ENCODE data around the gene POF1B. TPM values are rescaled to one million over a fixed set of nuclear protein-coding genes. Genes with fewer than 3 reads are reported as not detected.

Gene POF1B, protein sequence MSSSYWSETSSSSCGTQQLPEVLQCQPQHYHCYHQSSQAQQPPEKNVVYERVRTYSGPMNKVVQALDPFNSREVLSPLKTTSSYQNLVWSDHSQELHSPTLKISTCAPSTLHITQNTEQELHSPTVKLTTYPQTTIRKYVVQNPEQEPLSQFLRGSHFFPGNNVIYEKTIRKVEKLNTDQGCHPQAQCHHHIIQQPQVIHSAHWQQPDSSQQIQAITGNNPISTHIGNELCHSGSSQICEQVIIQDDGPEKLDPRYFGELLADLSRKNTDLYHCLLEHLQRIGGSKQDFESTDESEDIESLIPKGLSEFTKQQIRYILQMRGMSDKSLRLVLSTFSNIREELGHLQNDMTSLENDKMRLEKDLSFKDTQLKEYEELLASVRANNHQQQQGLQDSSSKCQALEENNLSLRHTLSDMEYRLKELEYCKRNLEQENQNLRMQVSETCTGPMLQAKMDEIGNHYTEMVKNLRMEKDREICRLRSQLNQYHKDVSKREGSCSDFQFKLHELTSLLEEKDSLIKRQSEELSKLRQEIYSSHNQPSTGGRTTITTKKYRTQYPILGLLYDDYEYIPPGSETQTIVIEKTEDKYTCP
- not detected in 2 replicates for total RNA-seq (2012; rRNA removed)

DNA sequence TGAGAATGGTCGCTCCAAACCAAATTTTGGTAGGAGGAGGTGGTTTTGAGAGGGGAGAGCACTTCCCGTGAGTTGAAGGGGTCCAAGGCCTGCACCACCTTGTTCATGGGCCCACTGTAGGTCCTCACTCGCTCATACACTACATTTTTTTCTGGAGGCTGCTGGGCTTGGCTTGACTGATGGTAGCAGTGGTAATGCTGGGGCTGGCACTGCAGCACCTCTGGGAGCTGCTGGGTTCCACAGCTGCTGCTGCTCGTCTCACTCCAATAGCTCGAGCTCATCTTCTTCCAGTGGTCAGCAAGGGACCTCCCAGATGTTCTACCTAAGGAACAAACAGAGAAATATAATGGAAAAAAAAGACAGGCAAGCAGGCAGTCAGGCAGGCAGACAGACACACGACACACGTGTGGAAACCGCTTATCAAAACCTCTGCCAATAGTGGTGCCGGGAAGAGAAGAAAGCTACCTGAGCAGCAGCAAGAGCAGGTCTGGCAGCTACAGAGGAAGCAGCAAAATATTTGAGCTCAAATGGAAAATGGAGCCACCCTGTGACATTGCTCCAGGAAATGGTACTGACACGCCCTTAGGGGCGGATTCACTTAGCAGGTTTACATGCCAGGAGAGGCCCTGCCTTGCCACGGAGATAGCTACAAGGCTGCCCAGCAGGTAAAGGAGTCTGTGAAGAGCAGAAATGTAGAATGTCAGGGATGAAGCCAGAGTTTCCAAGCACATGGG is at the start of gene POF1B:
POF1B (minus strand) TSS at position 492 of the 734 bp plus-strand sequence; CDS start at position 281, 211 bp downstream.
- no peaks in the 10 kb centered on the region for H3K9me3 ChIP-seq (replicated peaks; ENCODE audit: low read length)
- H3K27me3 ChIP-seq (ENCODE audit: control insufficient read depth, insufficient read depth, low read length) = no peaks in the 10 kb centered on the region
- H3K9ac ChIP-seq (ENCODE audit: low read depth, low read length) = no peak within 1 kb of the TSS
- no peaks in the 10 kb centered on the region for H3K36me3 ChIP-seq (ENCODE audit: insufficient read depth, low read length)
- no peak within 1 kb of the TSS for H3K4me2 ChIP-seq (ENCODE audit: low read length)
- no peak within 1 kb of the TSS for H3K4me3 ChIP-seq (ENCODE audit: low read length)
- H3K4me1 ChIP-seq (ENCODE audit: control insufficient read depth, insufficient read depth, low read length) = no peaks in the 10 kb centered on the region

DNA sequence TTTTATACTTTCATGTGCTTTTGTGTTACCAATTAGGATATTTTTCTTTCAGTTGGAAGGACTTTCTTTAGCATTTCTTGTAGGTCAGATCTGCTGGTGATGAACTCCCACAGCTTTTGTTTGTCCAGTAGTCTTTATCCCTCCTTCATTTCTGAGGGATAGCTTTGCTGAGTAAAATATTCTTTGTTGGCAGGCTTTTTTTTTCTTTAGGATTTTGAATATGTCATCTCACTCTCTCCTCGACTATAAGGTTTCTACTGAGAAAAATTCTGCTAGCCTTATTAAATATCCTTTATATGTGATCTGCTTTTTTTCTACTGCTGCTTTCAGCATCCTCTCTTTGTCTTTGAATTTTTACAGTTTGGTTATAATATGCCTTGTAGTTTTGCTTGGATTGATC is 49.6 kb upstream of the POF1B start:
- Histone ChIP-seq H3K36me3 (ENCODE audit: insufficient read depth, low read length) (no peaks in the 10 kb centered on the region), H3K27me3 (ENCODE audit: control insufficient read depth, insufficient read depth, low read length) (no peaks in the 10 kb centered on the region), H3K4me1 (ENCODE audit: control insufficient read depth, insufficient read depth, low read length) (no peaks in the 10 kb centered on the region), H3K9me3 (replicated peaks; ENCODE audit: low read length) (no peaks in the 10 kb centered on the region), H3K9ac (ENCODE audit: low read depth, low read length) (no peak overlapping the region), H3K4me3 (ENCODE audit: low read length) (no peak overlapping the region), H3K4me2 (ENCODE audit: low read length) (no peak overlapping the region)

GRCh38 chrX:85419293-85419692 is 39.8 kb upstream of the POF1B start:
- no peaks in the 10 kb centered on the region for H3K27me3 ChIP-seq (ENCODE audit: control insufficient read depth, insufficient read depth, low read length)
- H3K4me1 ChIP-seq (ENCODE audit: control insufficient read depth, insufficient read depth, low read length) = no peaks in the 10 kb centered on the region
- H3K4me2 ChIP-seq (ENCODE audit: low read length) = no peak overlapping the region
- no peak overlapping the region for H3K9ac ChIP-seq (ENCODE audit: low read depth, low read length)
- H3K4me3 ChIP-seq (ENCODE audit: low read length) = no peak overlapping the region
- no peaks in the 10 kb centered on the region for H3K9me3 ChIP-seq (replicated peaks; ENCODE audit: low read length)
- H3K36me3 ChIP-seq (ENCODE audit: insufficient read depth, low read length) = no peaks in the 10 kb centered on the region

DNA sequence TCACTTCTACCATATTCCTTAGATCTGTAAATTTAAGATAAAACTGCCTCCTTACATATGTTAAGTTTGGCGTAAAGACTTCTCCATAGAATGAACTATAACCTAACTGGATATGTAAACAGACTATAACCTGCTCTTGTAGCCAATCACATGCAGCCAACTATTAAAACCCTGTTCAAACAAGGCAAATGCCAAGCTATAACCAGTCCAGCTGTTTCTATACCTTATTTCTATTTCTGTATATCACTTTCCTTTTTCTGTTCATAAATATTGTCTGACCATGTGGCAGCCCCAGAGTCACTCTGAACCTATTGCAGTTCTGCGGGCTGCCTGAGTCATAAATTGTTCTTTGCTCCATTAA is 12.4 kb upstream of the POF1B start:
- no peaks in the 10 kb centered on the region for H3K36me3 ChIP-seq (ENCODE audit: insufficient read depth, low read length)
- no peaks in the 10 kb centered on the region for H3K9me3 ChIP-seq (replicated peaks; ENCODE audit: low read length)
- no peak overlapping the region for H3K9ac ChIP-seq (ENCODE audit: low read depth, low read length)
- H3K27me3 ChIP-seq (ENCODE audit: control insufficient read depth, insufficient read depth, low read length) = no peaks in the 10 kb centered on the region
- no peak overlapping the region for H3K4me2 ChIP-seq (ENCODE audit: low read length)
- H3K4me3 ChIP-seq (ENCODE audit: low read length) = no peak overlapping the region
- no peaks in the 10 kb centered on the region for H3K4me1 ChIP-seq (ENCODE audit: control insufficient read depth, insufficient read depth, low read length)

GRCh38 chrX:85391185-85391877 is 11.9 kb upstream of the POF1B start:
- no peaks in the 10 kb centered on the region for H3K27me3 ChIP-seq (ENCODE audit: control insufficient read depth, insufficient read depth, low read length)
- no peaks in the 10 kb centered on the region for H3K9me3 ChIP-seq (replicated peaks; ENCODE audit: low read length)
- no peaks in the 10 kb centered on the region for H3K36me3 ChIP-seq (ENCODE audit: insufficient read depth, low read length)
- H3K4me2 ChIP-seq (ENCODE audit: low read length) = no peak overlapping the region
- no peaks in the 10 kb centered on the region for H3K4me1 ChIP-seq (ENCODE audit: control insufficient read depth, insufficient read depth, low read length)
- no peak overlapping the region for H3K4me3 ChIP-seq (ENCODE audit: low read length)
- H3K9ac ChIP-seq (ENCODE audit: low read depth, low read length) = no peak overlapping the region

GRCh38 chrX:85381602-85382001 is 2.1 kb upstream of the POF1B start:
- no peak overlapping the region for H3K4me2 ChIP-seq (ENCODE audit: low read length)
- H3K4me1 ChIP-seq (ENCODE audit: control insufficient read depth, insufficient read depth, low read length) = no peaks in the 10 kb centered on the region
- H3K9me3 ChIP-seq (replicated peaks; ENCODE audit: low read length) = no peaks in the 10 kb centered on the region
- H3K4me3 ChIP-seq (ENCODE audit: low read length) = no peak overlapping the region
- H3K9ac ChIP-seq (ENCODE audit: low read depth, low read length) = no peak overlapping the region
- no peaks in the 10 kb centered on the region for H3K36me3 ChIP-seq (ENCODE audit: insufficient read depth, low read length)
- no peaks in the 10 kb centered on the region for H3K27me3 ChIP-seq (ENCODE audit: control insufficient read depth, insufficient read depth, low read length)

GRCh38 chrX:85378461-85378860 is 1.0 kb downstream of the POF1B start:
- no peak overlapping the region for H3K4me3 ChIP-seq (ENCODE audit: low read length)

DNA sequence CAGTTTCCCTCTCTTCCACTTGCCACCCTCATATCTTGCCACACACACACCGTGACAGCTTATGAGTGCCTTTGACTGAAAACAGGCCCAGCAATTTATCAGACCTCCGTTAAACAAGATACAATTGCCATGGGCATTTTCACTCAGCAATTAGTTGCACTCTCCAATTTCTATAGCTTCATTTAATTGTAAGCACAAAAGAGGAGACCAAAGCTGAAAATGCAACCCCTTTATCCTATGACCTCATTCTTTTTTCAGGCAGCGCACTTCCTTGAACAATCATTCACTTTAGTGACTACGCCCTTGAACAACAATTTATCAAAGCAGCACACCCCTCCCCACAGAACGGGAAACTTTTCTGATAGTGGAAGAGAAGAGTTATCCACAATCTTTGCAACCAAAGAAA is 4.1 kb downstream of the POF1B start:
- no peak overlapping the region for H3K9ac ChIP-seq (ENCODE audit: low read depth, low read length)
- H3K9me3 ChIP-seq (replicated peaks; ENCODE audit: low read length) = no peaks in the 10 kb centered on the region
- H3K36me3 ChIP-seq (ENCODE audit: insufficient read depth, low read length) = no peaks in the 10 kb centered on the region
- H3K27me3 ChIP-seq (ENCODE audit: control insufficient read depth, insufficient read depth, low read length) = no peaks in the 10 kb centered on the region
- no peak overlapping the region for H3K4me2 ChIP-seq (ENCODE audit: low read length)
- H3K4me3 ChIP-seq (ENCODE audit: low read length) = no peak overlapping the region
- no peaks in the 10 kb centered on the region for H3K4me1 ChIP-seq (ENCODE audit: control insufficient read depth, insufficient read depth, low read length)

More at GRCh38 chrX:85378461-85378860, 1.0 kb downstream of the POF1B start:
- H3K9me3 ChIP-seq (replicated peaks; ENCODE audit: low read length) = no peaks in the 10 kb centered on the region
- no peak overlapping the region for H3K4me2 ChIP-seq (ENCODE audit: low read length)
- H3K27me3 ChIP-seq (ENCODE audit: control insufficient read depth, insufficient read depth, low read length) = no peaks in the 10 kb centered on the region
- H3K36me3 ChIP-seq (ENCODE audit: insufficient read depth, low read length) = no peaks in the 10 kb centered on the region
- H3K4me1 ChIP-seq (ENCODE audit: control insufficient read depth, insufficient read depth, low read length) = no peaks in the 10 kb centered on the region
- no peak overlapping the region for H3K9ac ChIP-seq (ENCODE audit: low read depth, low read length)

DNA sequence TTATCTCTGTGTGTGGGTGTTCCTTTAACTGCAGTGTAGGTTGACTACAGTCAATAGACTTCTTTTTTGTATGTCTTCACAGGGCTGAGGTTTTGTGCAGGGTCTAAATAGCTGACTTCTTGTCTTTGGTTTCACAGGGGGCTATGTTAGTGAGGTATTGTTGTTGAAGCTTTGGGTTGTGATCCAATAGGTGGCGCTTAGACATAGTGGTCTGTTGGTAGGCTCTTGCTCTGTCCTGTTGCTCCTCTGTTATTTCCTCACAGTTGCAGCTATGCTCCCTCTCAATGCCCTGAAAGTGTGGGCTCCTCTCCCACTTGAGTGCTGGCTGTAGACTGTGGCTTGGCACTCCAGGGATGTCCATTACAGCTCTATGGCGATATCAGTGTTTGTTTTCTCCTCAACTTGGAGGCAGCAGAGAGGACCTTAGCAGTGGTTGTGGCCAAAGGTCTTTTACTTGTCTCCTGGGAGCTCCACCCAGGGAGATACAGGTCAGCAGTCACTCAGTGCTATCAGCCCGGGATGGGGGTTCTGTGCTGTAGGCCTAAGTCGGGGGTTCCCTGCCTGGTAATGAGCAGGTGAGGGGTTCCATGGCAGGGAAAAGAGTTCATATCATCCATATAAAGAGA is 14.0 kb downstream of the POF1B start:
- H3K9ac ChIP-seq (ENCODE audit: low read depth, low read length) = no peak overlapping the region
- H3K4me2 ChIP-seq (ENCODE audit: low read length) = no peak overlapping the region
- H3K4me1 ChIP-seq (ENCODE audit: control insufficient read depth, insufficient read depth, low read length) = no peaks in the 10 kb centered on the region
- H3K36me3 ChIP-seq (ENCODE audit: insufficient read depth, low read length) = no peaks in the 10 kb centered on the region
- H3K4me3 ChIP-seq (ENCODE audit: low read length) = no peak overlapping the region
- no peaks in the 10 kb centered on the region for H3K27me3 ChIP-seq (ENCODE audit: control insufficient read depth, insufficient read depth, low read length)
- no peaks in the 10 kb centered on the region for H3K9me3 ChIP-seq (replicated peaks; ENCODE audit: low read length)

- Histone ChIP-seq H3K4me3 (ENCODE audit: low read length) (no peak overlapping the region), H3K9ac (ENCODE audit: low read depth, low read length) (no peak overlapping the region), H3K36me3 (ENCODE audit: insufficient read depth, low read length) (no peaks in the 10 kb centered on the region), H3K4me1 (ENCODE audit: control insufficient read depth, insufficient read depth, low read length) (no peaks in the 10 kb centered on the region), H3K9me3 (replicated peaks; ENCODE audit: low read length) (no peaks in the 10 kb centered on the region), H3K4me2 (ENCODE audit: low read length) (no peak overlapping the region), H3K27me3 (ENCODE audit: control insufficient read depth, insufficient read depth, low read length) (no peaks in the 10 kb centered on the region)
These were observed 20.4 kb downstream of the POF1B start for GRCh38 chrX:85359051-85359450.

DNA sequence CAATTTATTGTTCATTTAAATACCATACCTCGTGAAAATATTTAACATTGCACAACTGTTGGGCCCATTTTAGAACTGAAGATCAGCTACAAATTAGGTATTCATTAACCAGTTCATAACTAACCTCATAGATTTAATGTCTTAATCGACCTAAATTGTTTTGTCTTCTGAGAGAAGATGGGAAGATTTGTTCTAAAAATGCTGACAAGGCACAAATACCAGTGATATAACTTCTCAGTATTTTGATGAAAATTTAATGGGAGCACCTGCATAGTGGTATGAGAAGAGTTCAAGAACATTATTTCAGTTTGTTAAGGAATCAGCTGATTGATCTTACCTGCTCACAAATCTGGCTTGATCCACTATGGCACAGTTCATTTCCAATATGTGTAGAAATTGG is 33.9 kb downstream of the POF1B start:
- Histone ChIP-seq H3K36me3 (ENCODE audit: insufficient read depth, low read length) (no peaks in the 10 kb centered on the region), H3K9ac (ENCODE audit: low read depth, low read length) (no peak overlapping the region), H3K4me3 (ENCODE audit: low read length) (no peak overlapping the region), H3K4me1 (ENCODE audit: control insufficient read depth, insufficient read depth, low read length) (no peaks in the 10 kb centered on the region), H3K4me2 (ENCODE audit: low read length) (no peak overlapping the region), H3K27me3 (ENCODE audit: control insufficient read depth, insufficient read depth, low read length) (no peaks in the 10 kb centered on the region), H3K9me3 (replicated peaks; ENCODE audit: low read length) (no peaks in the 10 kb centered on the region)

All from skeletal muscle satellite cell (primary cell).